Glomerular endothelial cell (primary cell): ENCODE results near the gene ZNF653. TPM values are rescaled to one million over a fixed set of nuclear protein-coding genes. Genes with fewer than 3 reads are reported as not detected.

ENCODE experiments used
- DNase-seq: peaks from one replicate; pipeline ENCODE4 v3.0.0-alpha.2; 2011; ENCODE audit warnings: low read depth, low spot score; ENCODE audit errors: extremely low read depth
- total RNA-seq: library from RNA; depleted of rRNA; stranded (reverse); fragments of >200 nt; gene quantifications from 2 replicates; pipeline ENCODE4 v1.2.3, GENCODE V29; 2015

ZNF653 gene
- total RNA-seq, 1 donor from 2014 or later, result 9.6 TPM

DNA sequence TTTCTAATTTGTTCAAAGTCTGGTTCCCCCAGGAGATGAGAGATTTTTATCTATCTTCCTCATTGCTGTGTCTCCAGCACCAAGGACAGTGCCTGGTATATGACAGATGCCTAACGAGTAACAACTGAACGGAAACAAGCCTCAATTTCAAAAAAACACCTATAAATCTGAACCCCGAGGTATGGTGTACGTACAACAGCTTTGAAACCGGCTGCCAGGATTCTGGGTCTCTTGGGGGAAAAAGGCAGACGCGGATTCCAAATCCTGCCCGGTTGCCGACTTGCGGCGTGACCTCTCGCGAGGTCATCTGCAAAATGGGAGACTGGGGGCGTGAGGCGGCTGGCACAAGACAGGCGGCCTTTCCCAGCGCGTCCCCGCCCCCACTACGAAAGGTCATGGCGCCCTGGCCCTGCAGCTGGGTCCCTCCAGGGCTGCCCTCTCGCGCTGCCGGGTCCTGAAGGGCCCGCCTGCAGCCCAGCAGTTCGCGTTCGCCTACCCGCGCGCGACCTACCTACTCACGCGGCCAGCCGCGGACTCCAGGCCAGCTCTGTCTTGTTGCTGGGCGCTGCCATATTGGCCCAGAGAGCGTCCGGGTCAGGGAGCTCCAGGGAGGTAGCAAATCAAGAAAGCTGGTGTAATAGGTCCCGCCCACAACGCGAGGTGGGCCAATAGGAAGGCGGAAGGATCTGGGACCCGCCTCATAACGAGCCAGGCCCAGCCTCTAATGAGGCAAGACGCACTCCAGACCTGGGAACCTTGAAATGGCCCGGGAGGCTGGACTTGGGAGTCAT is 23.1 kb upstream of the ZNF653 start, which contains the start of gene ECSIT:
ECSIT (minus strand) TSS at position 584 of the 791 bp plus-strand sequence. CDS start 9,964 bp downstream, outside the sequence.
- peak; percentile 87 for DNase-seq

DNA sequence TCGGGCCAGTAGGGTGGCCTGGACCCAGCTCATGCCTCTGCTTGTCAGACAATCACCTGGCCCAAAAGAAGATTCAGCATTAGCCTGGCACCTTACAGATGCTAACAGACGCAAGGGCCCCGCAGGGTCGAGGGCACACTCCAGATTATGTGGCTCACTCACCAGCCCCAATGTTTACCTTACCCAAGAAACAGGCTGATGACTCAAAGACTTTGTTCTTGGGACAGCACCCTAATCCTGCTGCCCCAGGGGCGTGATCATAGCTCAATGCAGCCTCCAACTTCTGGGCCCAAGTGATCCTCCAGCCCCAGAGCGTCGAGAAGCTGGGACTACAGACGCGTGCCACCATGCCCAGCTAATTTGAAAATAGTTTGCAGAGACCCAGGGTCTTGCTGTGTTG is 13.5 kb upstream of the ZNF653 start:
- DNase-seq, result no peak

GRCh38 chr19:11513946-11514345 is 8.3 kb upstream of the ZNF653 start:
- DNase-seq, result no peak

GRCh38 chr19:11510444-11510843 is 4.8 kb upstream of the ZNF653 start:
- no peak for DNase-seq

- no peak for DNase-seq
Observed at GRCh38 chr19:11507370-11508078, 1.9 kb upstream of the ZNF653 start.

- DNase-seq, result no peak
Observed at GRCh38 chr19:11506967-11507366, 1.3 kb upstream of the ZNF653 start.

- no peak for DNase-seq
Observed at GRCh38 chr19:11506101-11506555, 489 bp upstream of the ZNF653 start.

DNA sequence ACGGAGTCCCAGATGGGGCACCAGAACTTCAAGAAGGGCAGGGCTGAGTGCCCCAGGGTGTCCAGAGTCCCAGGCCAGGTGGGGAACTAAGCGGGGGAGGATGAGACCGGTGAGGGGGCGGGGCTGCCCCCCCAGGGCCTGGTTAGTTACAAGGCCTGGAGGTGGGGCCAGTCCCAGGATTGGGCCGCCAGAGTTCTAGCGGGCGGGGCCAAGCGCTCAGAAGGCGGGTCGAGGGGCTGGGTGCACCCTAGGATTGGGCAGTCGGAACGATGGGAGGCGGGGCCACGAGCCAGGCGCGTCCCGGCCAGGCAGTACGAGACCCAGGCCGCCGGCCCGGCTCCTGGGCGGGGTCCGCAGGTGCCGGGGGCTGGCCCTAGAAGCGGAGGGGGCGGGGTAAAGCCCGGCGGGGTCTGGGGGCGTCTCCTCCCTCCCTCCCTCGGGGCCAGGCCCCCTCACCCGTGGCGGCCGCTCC is 571 bp downstream of the ZNF653 start:
- no peak for DNase-seq

GRCh38 chr19:11504502-11505031 is 1.1 kb downstream of the ZNF653 start:
- no peak for DNase-seq

- DNase-seq, result no peak
Observed at GRCh38 chr19:11499890-11500420, 5.7 kb downstream of the ZNF653 start.

DNA sequence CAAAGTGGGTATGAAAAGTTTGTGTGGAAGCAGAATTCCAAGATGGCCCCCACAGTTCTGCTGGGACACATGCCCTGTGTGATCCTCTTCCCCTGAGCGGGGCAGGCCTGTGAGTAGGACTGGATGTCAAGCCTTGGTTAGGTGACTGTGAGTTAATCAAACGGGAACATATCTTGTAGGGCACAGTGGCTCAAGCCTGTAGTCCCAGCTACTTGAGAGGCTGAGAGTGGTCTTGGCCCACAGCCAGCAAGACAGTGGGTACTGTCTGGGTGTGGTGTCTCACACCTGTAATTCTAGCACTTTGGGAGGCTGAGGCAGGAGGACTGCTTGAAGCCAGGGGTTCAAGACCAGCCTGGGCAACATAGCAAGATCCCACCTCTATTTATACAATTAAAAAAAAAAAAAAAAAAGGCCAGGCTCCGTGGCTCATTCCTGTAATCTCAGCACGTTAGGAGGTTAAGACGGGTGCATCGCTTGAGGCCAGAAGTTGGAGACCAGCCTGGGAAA is 6.4 kb downstream of the ZNF653 start:
- DNase-seq, result no peak

DNA sequence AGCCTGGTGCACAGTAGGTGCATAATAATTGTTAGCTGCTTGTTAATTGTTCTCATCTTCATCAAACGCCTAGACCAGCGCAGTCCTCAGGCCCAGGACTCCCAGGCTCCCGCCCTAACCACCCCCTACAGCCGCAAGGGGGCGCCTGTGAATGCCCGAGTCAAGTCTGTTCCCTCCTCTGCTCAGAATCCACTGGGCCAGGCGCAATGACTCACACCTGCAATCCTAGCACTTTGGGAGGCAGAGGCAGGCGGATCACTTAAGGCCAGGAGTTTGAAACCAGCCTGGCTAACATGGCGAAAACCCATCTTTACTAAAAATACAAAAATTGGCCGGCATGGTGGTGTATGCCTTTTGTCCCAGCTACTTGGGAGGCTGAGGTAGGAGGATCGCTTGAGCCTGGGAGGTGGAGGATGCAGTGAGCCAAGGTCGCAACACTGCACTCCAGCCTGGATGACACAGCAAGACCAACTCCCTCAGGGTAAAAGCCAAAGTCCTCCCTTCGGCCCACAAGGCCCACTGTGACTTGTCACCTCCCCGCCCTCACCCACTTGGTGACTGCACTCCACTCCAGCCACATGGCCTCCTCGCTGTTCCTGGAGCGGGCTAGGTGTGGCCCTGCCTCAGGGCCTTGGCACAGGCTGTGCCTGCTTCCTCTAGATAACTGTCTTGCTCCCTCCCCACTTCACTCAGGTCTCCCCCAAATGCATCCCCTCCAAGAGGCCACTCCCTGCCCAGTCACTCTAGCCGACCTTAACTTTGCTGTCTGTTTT is 9.1 kb downstream of the ZNF653 start:
- peak; percentile 25 for DNase-seq

- DNase-seq, result no peak
Observed at GRCh38 chr19:11495885-11496284, 9.8 kb downstream of the ZNF653 start.

DNA sequence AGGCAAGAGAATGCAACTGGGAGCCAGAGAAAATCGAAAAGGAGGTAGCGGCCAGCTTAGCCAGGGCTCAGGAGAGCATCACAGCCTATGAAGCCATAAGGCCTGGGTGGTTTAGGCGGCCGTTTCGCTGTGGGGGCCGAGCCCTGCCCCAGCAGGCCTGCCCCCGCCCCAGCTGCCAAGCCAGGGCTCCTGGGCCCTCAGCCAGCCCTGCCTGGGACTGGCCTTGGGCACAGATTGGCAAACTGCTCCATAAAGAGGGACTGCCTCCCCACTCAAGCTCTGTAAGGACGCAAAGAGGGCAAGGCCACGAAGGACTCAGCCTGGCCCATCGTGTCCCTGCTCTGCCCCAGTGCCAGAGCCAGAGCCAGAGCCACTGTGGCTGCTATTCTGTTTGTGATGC is 10.2 kb downstream of the ZNF653 start:
- no peak for DNase-seq

- no peak for DNase-seq
Observed at GRCh38 chr19:11494634-11495285, 10.9 kb downstream of the ZNF653 start.

GRCh38 chr19:11489378-11489777 is 16.3 kb downstream of the ZNF653 start:
- DNase-seq, result no peak

- DNase-seq, result no peak
Observed at GRCh38 chr19:11486661-11487503, 18.8 kb downstream of the ZNF653 start.

GRCh38 chr19:11485245-11485837 is 20.3 kb downstream of the ZNF653 start:
- no peak for DNase-seq
